Keratinocyte (primary cell): ENCODE data around the gene NCK2. TPM values are rescaled to one million over a fixed set of nuclear protein-coding genes. Genes with fewer than 3 reads are reported as not detected.

Experiments used
- DNase-seq: peaks from one replicate; pipeline ENCODE4 v3.0.0-alpha.2; 2011; ENCODE audit warnings: low read depth, missing footprints, low spot score
- FAIRE-seq: peaks from 2 replicates; lab custom pipeline; 2011; peaks lifted over from hg19 to GRCh38; lab: Jason Lieb, UNC
- H2AFZ ChIP-seq: 2 replicates; pipeline ENCODE4 v1.6.0; 2012; ENCODE audit warnings: low read length, control low read depth, inconsistent platforms; ENCODE audit not compliant: control insufficient read depth
- H3K27ac ChIP-seq: 2 replicates; pipeline ENCODE4 v1.5.1; 2011; ENCODE audit warnings: low read length; ENCODE audit not compliant: control insufficient read depth, insufficient read depth
- H3K27me3 ChIP-seq: 3 replicates; pipeline ENCODE4 v1.6.0; 2011; ENCODE audit warnings: low read length; ENCODE audit not compliant: control insufficient read depth, insufficient read depth; ENCODE audit errors: extremely low read depth
- H3K36me3 ChIP-seq, 2 experiments: 2 replicates in 1 of 2; 3 replicates in 1 of 2; pipeline ENCODE4 v1.5.1; 2011; ENCODE audit warnings: low read length in 2 of 2, mild to moderate bottlenecking in 1 of 2; ENCODE audit not compliant: control insufficient read depth in 2 of 2, insufficient read depth in 2 of 2; ENCODE audit errors: extremely low read depth in 1 of 2
- H3K4me1 ChIP-seq: 3 replicates; pipeline ENCODE4 v1.5.1; 2011; ENCODE audit warnings: low read length; ENCODE audit not compliant: control insufficient read depth, insufficient read depth; ENCODE audit errors: extremely low read depth
- H3K4me2 ChIP-seq: 3 replicates; pipeline ENCODE4 v1.6.0; 2011; ENCODE audit warnings: low read depth, low read length; ENCODE audit not compliant: control insufficient read depth, insufficient read depth; ENCODE audit errors: extremely low read depth
- H3K4me3 ChIP-seq, 3 experiments: fragments of 200-600 bp in 1 of 3; sonication (generic) in 1 of 3; 2 replicates in 2 of 3; 3 replicates in 1 of 3; pipeline ENCODE4 v1.5.1; 2011 to 2016; ENCODE audit warnings: low read length in 3 of 3, mild to moderate bottlenecking in 3 of 3, control low read depth in 2 of 3, inconsistent platforms in 1 of 3, low read depth in 1 of 3, mixed read lengths in 1 of 3, mixed run types in 1 of 3, moderate library complexity in 1 of 3; ENCODE audit not compliant: control insufficient read depth in 2 of 3, insufficient read depth in 2 of 3; ENCODE audit errors: extremely low read depth in 1 of 3
- H3K79me2 ChIP-seq: 2 replicates; pipeline ENCODE4 v1.6.0; 2012; ENCODE audit warnings: low read length; ENCODE audit not compliant: control insufficient read depth, insufficient read depth
- H3K9ac ChIP-seq: 3 replicates; pipeline ENCODE4 v1.6.0; 2011; ENCODE audit warnings: low read length; ENCODE audit not compliant: control insufficient read depth, insufficient read depth; ENCODE audit errors: extremely low read depth
- H3K9me1 ChIP-seq: 3 replicates; pipeline ENCODE4 v1.6.0; 2011; ENCODE audit warnings: low read length; ENCODE audit not compliant: control insufficient read depth, insufficient read depth; ENCODE audit errors: extremely low read depth
- H3K9me3 ChIP-seq: 2 replicates; pipeline ENCODE4 v1.5.1; 2012; ENCODE audit warnings: low read depth, low read length; ENCODE audit not compliant: control insufficient read depth
- H4K20me1 ChIP-seq: 3 replicates; pipeline ENCODE4 v1.6.0; 2011; ENCODE audit warnings: low read length; ENCODE audit not compliant: control insufficient read depth, insufficient read depth; ENCODE audit errors: extremely low read depth
- EZH2 ChIP-seq: IDR thresholded peaks from one replicate; pipeline ENCODE4 v1.6.1; 2012; ENCODE audit warnings: inconsistent platforms, mild to moderate bottlenecking, low read length, moderate library complexity
- dilution Hi-C: fragments of 300-500 bp; cut with MboI; formaldehyde crosslinking; loops from one replicate; pipeline ENCODE4 v1.7.0; 2020; ENCODE audit warnings: low sequenced_read_pairs; ENCODE audit not compliant: extremely low pct_ligation_motif_present
- polyA plus RNA-seq, 5 experiments: library from polyadenylated mRNA; depleted of rRNA in 3 of 5; stranded (reverse) in 3 of 5; stranded (forward) in 1 of 5; unstranded in 1 of 5; fragments of >200 nt; gene quantifications; 1 replicate in 1 of 5; 2 replicates in 3 of 5; 3 replicates in 1 of 5; pipeline versions ENCODE4 v1.2.1 to v1.2.3, GENCODE V29; 2011 to 2012; ENCODE audit warnings: missing spikeins in 2 of 5, low read depth in 1 of 5, low replicate concordance in 1 of 5
- TF ChIP-seq, protein P1 (sequence below), 3 experiments: IDR thresholded peaks in 1 of 3; conservative IDR thresholded peaks in 1 of 3; optimal IDR thresholded peaks in 1 of 3; 2 replicates in 2 of 3; 3 replicates in 1 of 3; pipeline versions ENCODE3 to v1.5.1; 2011; ENCODE audit warnings: low read length in 3 of 3, mild to moderate bottlenecking in 3 of 3, moderate library complexity in 2 of 3, control low read depth in 1 of 3, inconsistent platforms in 1 of 3; ENCODE audit not compliant: insufficient read depth in 2 of 3; ENCODE audit errors: extremely low read depth in 1 of 3

NCK2 gene
- polyA plus RNA-seq, 1 donor (not counting 4 experiments of a cell fraction or from before 2014, with no cell fraction given) = 31.4 TPM

- no peak for TF ChIP-seq EZH2
- TF ChIP-seq, protein P1, sequence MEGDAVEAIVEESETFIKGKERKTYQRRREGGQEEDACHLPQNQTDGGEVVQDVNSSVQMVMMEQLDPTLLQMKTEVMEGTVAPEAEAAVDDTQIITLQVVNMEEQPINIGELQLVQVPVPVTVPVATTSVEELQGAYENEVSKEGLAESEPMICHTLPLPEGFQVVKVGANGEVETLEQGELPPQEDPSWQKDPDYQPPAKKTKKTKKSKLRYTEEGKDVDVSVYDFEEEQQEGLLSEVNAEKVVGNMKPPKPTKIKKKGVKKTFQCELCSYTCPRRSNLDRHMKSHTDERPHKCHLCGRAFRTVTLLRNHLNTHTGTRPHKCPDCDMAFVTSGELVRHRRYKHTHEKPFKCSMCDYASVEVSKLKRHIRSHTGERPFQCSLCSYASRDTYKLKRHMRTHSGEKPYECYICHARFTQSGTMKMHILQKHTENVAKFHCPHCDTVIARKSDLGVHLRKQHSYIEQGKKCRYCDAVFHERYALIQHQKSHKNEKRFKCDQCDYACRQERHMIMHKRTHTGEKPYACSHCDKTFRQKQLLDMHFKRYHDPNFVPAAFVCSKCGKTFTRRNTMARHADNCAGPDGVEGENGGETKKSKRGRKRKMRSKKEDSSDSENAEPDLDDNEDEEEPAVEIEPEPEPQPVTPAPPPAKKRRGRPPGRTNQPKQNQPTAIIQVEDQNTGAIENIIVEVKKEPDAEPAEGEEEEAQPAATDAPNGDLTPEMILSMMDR (optimal IDR thresholded peaks at IDR 0.05 in 1 of 3, IDR thresholded peaks at IDR 0.05 in 1 of 3, conservative IDR thresholded peaks at IDR 0.05 in 1 of 3; ENCODE audit: extremely low read depth in 1 of 3, insufficient read depth in 2 of 3, low read length in 3 of 3) = no peak
- H3K36me3 ChIP-seq = no peaks in the 10 kb centered on the region
These were observed 36.0 kb upstream of the NCK2 start for GRCh38 chr2:105708697-105709096.

GRCh38 chr2:105711394-105711793, 33.3 kb upstream of the NCK2 start:
- DNase-seq = no peak
- peak; percentile 36 for FAIRE-seq
- H3K9me3 ChIP-seq = no peaks in the 10 kb centered on the region
- dilution Hi-C loops = no loop called here
- no peak overlapping the region for H2AFZ ChIP-seq
- H3K4me1 ChIP-seq = peaks cover 25% of the 10 kb centered on the region
- no peak overlapping the region for H3K9ac ChIP-seq
- H3K4me3 ChIP-seq = no peak overlapping the region
- TF ChIP-seq, protein P1 (optimal IDR thresholded peaks at IDR 0.05 in 1 of 3, IDR thresholded peaks at IDR 0.05 in 1 of 3, conservative IDR thresholded peaks at IDR 0.05 in 1 of 3; ENCODE audit: extremely low read depth in 1 of 3, insufficient read depth in 2 of 3, low read length in 3 of 3) = no peak
- no peak for TF ChIP-seq EZH2
- no peak overlapping the region for H3K4me2 ChIP-seq
- H3K27ac ChIP-seq = no peak overlapping the region
- H4K20me1 ChIP-seq = no peaks in the 10 kb centered on the region
- H3K27me3 ChIP-seq = no peaks in the 10 kb centered on the region
- no peaks in the 10 kb centered on the region for H3K9me1 ChIP-seq
- no peaks in the 10 kb centered on the region for H3K79me2 ChIP-seq
- no peaks in the 10 kb centered on the region for H3K36me3 ChIP-seq

More at GRCh38 chr2:105708697-105709096, 36.0 kb upstream of the NCK2 start:
- Histone ChIP-seq H3K9me1 (no peaks in the 10 kb centered on the region), H3K4me1 (peaks cover 22% of the 10 kb centered on the region), H3K27ac (no peak overlapping the region), H3K9ac (no peak overlapping the region), H3K9me3 (no peaks in the 10 kb centered on the region), H3K79me2 (no peaks in the 10 kb centered on the region), H3K4me3 (no peak overlapping the region), H2AFZ (no peak overlapping the region), H3K4me2 (no peak overlapping the region), H4K20me1 (no peaks in the 10 kb centered on the region), H3K27me3 (no peaks in the 10 kb centered on the region)
- FAIRE-seq (no peak), DNase-seq (no peak)
- dilution Hi-C loops = no loop called here
